HepG2 (cell line): ENCODE measurements around the gene ENSA. TPM values are rescaled to one million over a fixed set of nuclear protein-coding genes. Genes with fewer than 3 reads are reported as not detected.

Source experiments
- ATM ChIP-seq: fragments of 450-650 bp; IDR thresholded peaks from 2 replicates; pipeline ENCODE4 v1.7.1; 2017; ENCODE audit warnings: mild to moderate bottlenecking, borderline replicate concordance
- JDP2 ChIP-seq: sonication (generic); formaldehyde crosslinking; IDR thresholded peaks from 2 replicates; pipeline ENCODE4 v1.8.1; 2022; ENCODE audit warnings: missing genetic modification reagents, borderline replicate concordance
- KAT8 ChIP-seq: IDR thresholded peaks from 2 replicates; pipeline ENCODE4 v1.6.1; 2016; ENCODE audit warnings: missing genetic modification reagents, missing compliant biosample characterization
- MAF1 ChIP-seq: sonication (generic); formaldehyde crosslinking; IDR thresholded peaks from 2 replicates; pipeline ENCODE4 v1.5.0; 2020; ENCODE audit warnings: missing genetic modification reagents, borderline replicate concordance
- NR2C2 ChIP-seq: sonication (generic); formaldehyde crosslinking; IDR thresholded peaks from 2 replicates; pipeline ENCODE4 v1.4.0; 2020; ENCODE audit warnings: missing genetic modification reagents, mild to moderate bottlenecking, moderate library complexity, borderline replicate concordance
- NR2F2 ChIP-seq: IDR thresholded peaks from 2 replicates; pipeline ENCODE4 v1.6.1; 2012; ENCODE audit warnings: low read depth, inconsistent platforms, borderline replicate concordance
- RBM22 ChIP-seq: fragments of 200-400 bp; formaldehyde crosslinking; optimal IDR thresholded peaks from 2 replicates; pipeline ENCODE3; 2017; ENCODE audit warnings: mild to moderate bottlenecking, low read length, moderate library complexity
- SAP130 ChIP-seq: IDR thresholded peaks from 2 replicates; pipeline ENCODE4 v1.6.1; 2016; ENCODE audit warnings: low read depth
- SETDB1 ChIP-seq: sonication (generic); formaldehyde crosslinking; IDR thresholded peaks from 2 replicates; pipeline ENCODE4 v1.5.1; 2020; ENCODE audit warnings: missing genetic modification reagents, mild to moderate bottlenecking, borderline replicate concordance
- TOPORS ChIP-seq: sonication (generic); formaldehyde crosslinking; IDR thresholded peaks from 2 replicates; pipeline ENCODE4 v1.8.0; 2023; ENCODE audit warnings: mild to moderate bottlenecking, missing genetic modification reagents
- ZBTB1 ChIP-seq: sonication (generic); formaldehyde crosslinking; IDR thresholded peaks from 2 replicates; pipeline ENCODE4 v1.4.0; 2020; ENCODE audit warnings: missing genetic modification reagents, borderline replicate concordance
- ZBTB8A ChIP-seq: sonication (generic); formaldehyde crosslinking; IDR thresholded peaks from 2 replicates; pipeline ENCODE4 v1.4.0; 2020; ENCODE audit warnings: mild to moderate bottlenecking, low read depth, missing genetic modification reagents, borderline replicate concordance
- ZFP36L2 ChIP-seq: sonication (generic); formaldehyde crosslinking; IDR thresholded peaks from 2 replicates; pipeline ENCODE4 v1.4.0; 2020; ENCODE audit warnings: missing genetic modification reagents
- ZNF207 ChIP-seq: fragments of 450-650 bp; IDR thresholded peaks from 2 replicates; pipeline ENCODE4 v1.6.1; 2016; ENCODE audit warnings: antibody characterized with exemption, borderline replicate concordance
- ZNF414 ChIP-seq: sonication (generic); formaldehyde crosslinking; IDR thresholded peaks from 2 replicates; pipeline ENCODE4 v1.5.0; 2020; ENCODE audit warnings: missing genetic modification reagents
- ZNF501 ChIP-seq: sonication (generic); formaldehyde crosslinking; IDR thresholded peaks from 2 replicates; pipeline ENCODE4 v1.5.1; 2020; ENCODE audit warnings: mild to moderate bottlenecking, moderate library complexity, missing genetic modification reagents
- ZNF576 ChIP-seq: sonication (generic); formaldehyde crosslinking; IDR thresholded peaks from 2 replicates; pipeline ENCODE4 v1.4.0; 2020; ENCODE audit warnings: mild to moderate bottlenecking, missing genetic modification reagents
- ZNF605 ChIP-seq: sonication (generic); formaldehyde crosslinking; IDR thresholded peaks from 2 replicates; pipeline ENCODE4 v1.8.0; 2022; ENCODE audit warnings: mild to moderate bottlenecking, missing genetic modification reagents
- ZNF687 ChIP-seq: sonication (generic); formaldehyde crosslinking; IDR thresholded peaks from 2 replicates; pipeline ENCODE4 v1.5.1; 2020; ENCODE audit warnings: mild to moderate bottlenecking, missing genetic modification reagents, moderate library complexity
- polyA plus RNA-seq, 8 experiments: library from polyadenylated mRNA; depleted of rRNA in 3 of 8; stranded (reverse) in 7 of 8; unstranded in 1 of 8; fragments of >200 nt; fragmentation: Illumina TruSeq in 4 of 8; extraction: Trizol in 4 of 8; gene quantifications; 2 replicates each; pipeline versions ENCODE4 v1.2.1 to v1.2.3, GENCODE V29; 2011 to 2016; ENCODE audit warnings: low read depth in 4 of 8, missing spikeins in 1 of 8, mixed read lengths in 1 of 8; ENCODE audit not compliant: insufficient read depth in 1 of 8
- total RNA-seq, 5 experiments: library from RNA; depleted of rRNA; stranded (reverse); fragments of >200 nt; fragmentation: Illumina TruSeq; extraction: Trizol; gene quantifications; 2 replicates each; pipeline ENCODE4 v1.2.3, GENCODE V29; 2016; ENCODE audit warnings: low read depth in 1 of 5
- TF ChIP-seq, protein P1 (sequence below): sonication (generic); formaldehyde crosslinking; IDR thresholded peaks from 2 replicates; pipeline ENCODE4 v1.4.0; 2020; ENCODE audit warnings: missing genetic modification reagents; ENCODE audit errors: not compliant biosample characterization

ENSA gene
- total and polyA plus RNA-seq, 2 of the 13 experiments (the other 11 are each of a cell fraction or from before 2014, with no cell fraction given): 54.5 to 111 TPM

- TF ChIP-seq MAF1 (CRISPR knock-in tag) (no peak), ZBTB1 (CRISPR knock-in tag) (no peak), ZNF687 (CRISPR knock-in tag) (peak; percentile 88), ZFP36L2 (no peak), KAT8 (CRISPR knock-in tag) (peak; percentile 48; the same call in 1 of the 2 replicates), ATM (no peak), ZNF414 (CRISPR knock-in tag) (peak; percentile 51; the same call in 1 of the 2 replicates), ZNF605 (CRISPR knock-in tag) (peak; percentile 89), NR2F2 (no peak), JDP2 (CRISPR knock-in tag) (no peak), SETDB1 (CRISPR knock-in tag) (no peak), ZBTB8A (CRISPR knock-in tag) (no peak), SAP130 (peak; percentile 73), ZNF576 (no peak), ZNF207 (no peak), ZNF501 (CRISPR knock-in tag) (peak; percentile 92), RBM22 (no peak), NR2C2 (CRISPR knock-in tag) (0 out of 2 replicates have a peak, but pooled peaks have one; percentile 30), TOPORS (CRISPR knock-in tag) (no peak)
- TF ChIP-seq, protein P1, sequence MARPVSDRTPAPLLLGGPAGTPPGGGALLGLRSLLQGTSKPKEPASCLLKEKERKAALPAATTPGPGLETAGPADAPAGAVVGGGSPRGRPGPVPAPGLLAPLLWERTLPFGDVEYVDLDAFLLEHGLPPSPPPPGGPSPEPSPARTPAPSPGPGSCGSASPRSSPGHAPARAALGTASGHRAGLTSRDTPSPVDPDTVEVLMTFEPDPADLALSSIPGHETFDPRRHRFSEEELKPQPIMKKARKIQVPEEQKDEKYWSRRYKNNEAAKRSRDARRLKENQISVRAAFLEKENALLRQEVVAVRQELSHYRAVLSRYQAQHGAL: no peak
Measured at GRCh38 chr1:150629115-150629928, at the start of gene ENSA (continued).
